ENCODE measurements around the gene GDAP2. TPM values are rescaled to one million over a fixed set of nuclear protein-coding genes. Genes with fewer than 3 reads are reported as not detected.

GDAP2 gene
- total and polyA plus RNA-seq, 2 donors (not counting 3 experiments of a cell fraction or from before 2014, with no cell fraction given): 4.5 to 21.5 TPM

DNA sequence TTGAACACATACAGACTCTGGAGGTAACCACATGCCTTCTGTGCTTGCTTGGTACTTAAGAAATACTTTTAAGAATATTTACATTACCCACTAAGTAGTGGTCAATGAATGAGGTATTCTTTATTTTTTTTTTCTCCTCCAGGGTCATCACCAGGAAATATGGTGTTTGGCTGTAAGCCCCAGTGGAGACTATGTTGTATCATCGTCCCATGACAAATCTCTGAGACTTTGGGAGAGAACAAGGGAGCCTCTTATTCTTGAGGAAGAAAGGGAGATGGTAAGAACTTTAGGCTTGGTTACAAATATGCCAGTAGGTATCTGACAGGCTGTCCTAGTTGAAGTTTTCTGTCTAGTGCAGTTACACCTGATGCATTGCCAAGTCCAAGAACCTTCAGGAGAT lies 23.0 kb upstream of the GDAP2 start:
- H3K36me3 ChIP-seq (ENCODE audit: control insufficient read depth in 2 of 2, extremely low read depth in 1 of 2, insufficient read depth in 2 of 2, low read length in 2 of 2): peaks cover 16 to 28% of the 10 kb centered on the region in 2 experiments
- intact Hi-C loops (cut with micrococcal nuclease) (no loop called here), dilution Hi-C loops (cut with MboI; ENCODE audit: extremely low pct_ligation_motif_present, low sequenced_read_pairs) (no loop called here)
- H3K27ac ChIP-seq (ENCODE audit: insufficient read depth, low read depth, low read length): no peak overlapping the region
- no peaks in the 10 kb centered on the region for H3K4me1 ChIP-seq (ENCODE audit: control insufficient read depth, extremely low read depth, insufficient read depth, low read length)
- no peak for FAIRE-seq
- no peak overlapping the region for H2AFZ ChIP-seq (ENCODE audit: low read depth, low read length)
- ChIA-PET CTCF (interaction anchor here (1.4 kb wide), 1 partner anchor 9 kb away, joined by 4 read pairs; no protein-coding TSS in a partner anchor), POLR2A (no interaction called here)
- H3K4me2 ChIP-seq (ENCODE audit: insufficient read depth, low read length): no peak overlapping the region
- no peaks in the 10 kb centered on the region for H3K27me3 ChIP-seq (ENCODE audit: control insufficient read depth in 2 of 2, insufficient read depth in 2 of 2, low read length in 2 of 2)
- no peak overlapping the region for H3K4me3 ChIP-seq (replicated peaks in 1 of 3; ENCODE audit: insufficient read depth in 1 of 3, low read depth in 1 of 3, low read length in 3 of 3)
- no peak overlapping the region for H3K9ac ChIP-seq (replicated peaks; ENCODE audit: extremely low read depth, insufficient read depth, low read length)
- no TSS peak for BruUV-seq (replicated peaks)
- no peaks in the 10 kb centered on the region for H3K9me3 ChIP-seq (replicated peaks; ENCODE audit: control insufficient read depth, insufficient read depth, low read length)
- DNase-seq (ENCODE audit: low read depth, low spot score): no peak
- TF ChIP-seq, protein P1, sequence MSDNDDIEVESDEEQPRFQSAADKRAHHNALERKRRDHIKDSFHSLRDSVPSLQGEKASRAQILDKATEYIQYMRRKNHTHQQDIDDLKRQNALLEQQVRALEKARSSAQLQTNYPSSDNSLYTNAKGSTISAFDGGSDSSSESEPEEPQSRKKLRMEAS (IDR thresholded peaks at IDR 0.05; ENCODE audit: insufficient read depth, insufficient read length): no peak
- TF ChIP-seq GATA2 (IDR thresholded peaks at IDR 0.05; ENCODE audit: insufficient read depth, insufficient read length, low read depth, low read length) (no peak), EZH2 (IDR thresholded peaks at IDR 0.05; ENCODE audit: borderline replicate concordance, low read depth, low read length, severe bottlenecking) (no peak), JUN (IDR thresholded peaks at IDR 0.05; ENCODE audit: borderline replicate concordance, insufficient read depth, insufficient read length, low read depth) (no peak), POLR2A (IDR thresholded peaks at IDR 0.05; ENCODE audit: low read depth, low read length) (no peak), MYC (IDR thresholded peaks at IDR 0.05; ENCODE audit: low read depth, low read length) (no peak), FOS (IDR thresholded peaks at IDR 0.05; ENCODE audit: borderline replicate concordance, insufficient read depth, low read length) (no peak), POLR2AphosphoS5 (IDR thresholded peaks at IDR 0.05; ENCODE audit: insufficient read depth, low read depth, low read length) (no peak)
- TF ChIP-seq, protein P2, sequence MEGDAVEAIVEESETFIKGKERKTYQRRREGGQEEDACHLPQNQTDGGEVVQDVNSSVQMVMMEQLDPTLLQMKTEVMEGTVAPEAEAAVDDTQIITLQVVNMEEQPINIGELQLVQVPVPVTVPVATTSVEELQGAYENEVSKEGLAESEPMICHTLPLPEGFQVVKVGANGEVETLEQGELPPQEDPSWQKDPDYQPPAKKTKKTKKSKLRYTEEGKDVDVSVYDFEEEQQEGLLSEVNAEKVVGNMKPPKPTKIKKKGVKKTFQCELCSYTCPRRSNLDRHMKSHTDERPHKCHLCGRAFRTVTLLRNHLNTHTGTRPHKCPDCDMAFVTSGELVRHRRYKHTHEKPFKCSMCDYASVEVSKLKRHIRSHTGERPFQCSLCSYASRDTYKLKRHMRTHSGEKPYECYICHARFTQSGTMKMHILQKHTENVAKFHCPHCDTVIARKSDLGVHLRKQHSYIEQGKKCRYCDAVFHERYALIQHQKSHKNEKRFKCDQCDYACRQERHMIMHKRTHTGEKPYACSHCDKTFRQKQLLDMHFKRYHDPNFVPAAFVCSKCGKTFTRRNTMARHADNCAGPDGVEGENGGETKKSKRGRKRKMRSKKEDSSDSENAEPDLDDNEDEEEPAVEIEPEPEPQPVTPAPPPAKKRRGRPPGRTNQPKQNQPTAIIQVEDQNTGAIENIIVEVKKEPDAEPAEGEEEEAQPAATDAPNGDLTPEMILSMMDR (IDR thresholded peaks at IDR 0.05; ENCODE audit: extremely low read depth in 1 of 2, insufficient read depth in 1 of 2, low read depth in 1 of 2, low read length in 2 of 2): no peak
- H3K79me2 ChIP-seq (ENCODE audit: control insufficient read depth, insufficient read depth, low read length): no peaks in the 10 kb centered on the region
- no peaks in the 10 kb centered on the region for H4K20me1 ChIP-seq (replicated peaks; ENCODE audit: control insufficient read depth, extremely low read depth, insufficient read depth, low read length)
- H3K9me1 ChIP-seq (replicated peaks; ENCODE audit: control insufficient read depth, extremely low read depth, insufficient read depth, low read length): no peaks in the 10 kb centered on the region

Data from endothelial cell of umbilical vein (primary cell).